K562 (cell line): ENCODE results near the gene MYO1E.

Source experiments
- BRD4 ChIP-seq: fragments of 200-600 bp; sonication (generic); IDR thresholded peaks from 2 replicates; pipeline ENCODE4 v1.6.1; 2017; ENCODE audit warnings: inconsistent platforms
- CTCF ChIP-seq, 3 experiments: IDR thresholded peaks in 2 of 3; conservative IDR thresholded peaks in 1 of 3; 2 replicates each; pipeline ENCODE4 v1.5.1; 2011 to 2012; ENCODE audit warnings: low read length in 3 of 3, mild to moderate bottlenecking in 3 of 3, control low read depth in 2 of 3, improper control_type of control experiment in 1 of 3, inconsistent platforms in 1 of 3, low read depth in 1 of 3, mixed read lengths in 1 of 3, moderate library complexity in 1 of 3; ENCODE audit not compliant: insufficient read depth in 2 of 3
- EGR1 ChIP-seq: fragments of 450-650 bp; conservative IDR thresholded peaks from 2 replicates; pipeline ENCODE4 v1.6.1; 2017; ENCODE audit warnings: mild to moderate bottlenecking
- GABPA ChIP-seq: fragments of 200-800 bp; sonication (Bioruptor generic); conservative IDR thresholded peaks from 2 replicates; pipeline ENCODE4 v1.6.1; 2016; ENCODE audit warnings: low read depth, missing genetic modification characterization, missing compliant biosample characterization
- HMG20A ChIP-seq: fragments of 450-650 bp; formaldehyde crosslinking; conservative IDR thresholded peaks from 2 replicates; pipeline ENCODE4 v1.4.0; 2020; ENCODE audit warnings: mild to moderate bottlenecking, mixed read lengths
- MAX ChIP-seq: sonication (generic); formaldehyde crosslinking; IDR thresholded peaks from 2 replicates; pipeline ENCODE4 v1.9.0; 2022; ENCODE audit warnings: mild to moderate bottlenecking, missing genetic modification reagents
- MCM2 ChIP-seq: fragments of 450-650 bp; IDR thresholded peaks from 2 replicates; pipeline ENCODE4 v1.6.1; 2017; ENCODE audit warnings: low read depth, mild to moderate bottlenecking
- NFXL1 ChIP-seq: fragments of 450-650 bp; formaldehyde crosslinking; IDR thresholded peaks from 2 replicates; pipeline ENCODE4 v1.4.0; 2021; ENCODE audit warnings: mild to moderate bottlenecking
- POLR2A ChIP-seq: fragments of 450-650 bp; conservative IDR thresholded peaks from 2 replicates; pipeline ENCODE4 v1.6.1; 2016
- RFX5 ChIP-seq: IDR thresholded peaks from 2 replicates; pipeline ENCODE4 v1.6.1; 2011; ENCODE audit warnings: low read depth, mild to moderate bottlenecking, improper control_type of control experiment, low read length
- SAP30 ChIP-seq: fragments of 200-600 bp; sonication (generic); IDR thresholded peaks from 2 replicates; pipeline ENCODE4 v1.6.1; 2012; ENCODE audit warnings: borderline replicate concordance, low read depth, mild to moderate bottlenecking, moderate library complexity, low read length, control low read depth, inconsistent platforms; ENCODE audit not compliant: insufficient read depth, poor library complexity, severe bottlenecking

- no peak for TF ChIP-seq HMG20A
- no peak for TF ChIP-seq POLR2A
- no peak for TF ChIP-seq MCM2
- no peak for TF ChIP-seq CTCF (IDR thresholded peaks at IDR 0.05 in 2 of 3, conservative IDR thresholded peaks at IDR 0.05 in 1 of 3; ENCODE audit: insufficient read depth in 2 of 3, low read depth in 1 of 3, low read length in 3 of 3)
- no peak for TF ChIP-seq EGR1
- no peak for TF ChIP-seq RFX5
- TF ChIP-seq SAP30: no peak
- TF ChIP-seq MAX: no peak
- TF ChIP-seq NFXL1 (CRISPR knock-in tag): no peak
- TF ChIP-seq GABPA: no peak
- no peak for TF ChIP-seq BRD4
These were observed 101.0 kb downstream of the MYO1E start for GRCh38 chr15:59271595-59272201.
